Neural progenitor cell (in vitro differentiated cells): ENCODE data around the gene RSBN1L. TPM values are rescaled to one million over a fixed set of nuclear protein-coding genes. Genes with fewer than 3 reads are reported as not detected.
"Not testable (repeated sequence)": the region's sequence is repeated elsewhere in the genome, so short reads cannot be mapped to it uniquely, and the experiment has no call there.

Source experiments
- DNase-seq: peaks from one replicate; pipeline ENCODE4 v3.0.0-alpha.2; 2016; ENCODE audit warnings: low spot score
- H2AFZ ChIP-seq: fragments of 200-600 bp; sonication (generic); replicated peaks from 2 replicates; pipeline ENCODE4 v1.6.1; 2016; ENCODE audit warnings: antibody characterized with exemption
- H3F3A ChIP-seq: fragments of 200-600 bp; sonication (generic); 2 replicates; pipeline ENCODE4 v1.6.1; 2016; ENCODE audit warnings: antibody characterized with exemption, low read depth
- H3K27ac ChIP-seq: fragments of 200-600 bp; sonication (generic); 2 replicates; pipeline ENCODE4 v1.5.1; 2016; ENCODE audit warnings: mild to moderate bottlenecking
- H3K27me3 ChIP-seq: fragments of 200-600 bp; sonication (generic); 2 replicates; pipeline ENCODE4 v1.6.1; 2016; ENCODE audit warnings: mild to moderate bottlenecking, moderate library complexity
- H3K36me3 ChIP-seq: fragments of 200-600 bp; sonication (generic); 2 replicates; pipeline ENCODE4 v1.5.1; 2016
- H3K4me1 ChIP-seq: fragments of 200-600 bp; sonication (generic); 2 replicates; pipeline ENCODE4 v1.6.1; 2016; ENCODE audit warnings: mixed run types
- H3K4me2 ChIP-seq: fragments of 200-600 bp; sonication (generic); 2 replicates; pipeline ENCODE4 v1.6.1; 2016
- H3K4me3 ChIP-seq: fragments of 200-600 bp; sonication (generic); 2 replicates; pipeline ENCODE4 v1.5.1; 2016
- H3K79me2 ChIP-seq: fragments of 200-600 bp; sonication (generic); 2 replicates; pipeline ENCODE4 v1.6.1; 2016; ENCODE audit warnings: low read depth
- H3K9ac ChIP-seq: fragments of 200-600 bp; sonication (generic); 2 replicates; pipeline ENCODE4 v1.6.1; 2016
- H3K9me3 ChIP-seq: fragments of 200-600 bp; sonication (generic); 2 replicates; pipeline ENCODE4 v1.5.1; 2016; ENCODE audit warnings: low read depth
- H4K20me1 ChIP-seq: fragments of 200-600 bp; sonication (generic); 2 replicates; pipeline ENCODE4 v1.6.1; 2016; ENCODE audit warnings: low read depth
- H3K27ac Mint-ChIP-seq: 3 replicates; pipeline ENCODE4 v1.8.0; 2021; ENCODE audit warnings: mixed read lengths
- H3K27me3 Mint-ChIP-seq: 2 replicates; pipeline ENCODE4 v1.8.0; 2022; ENCODE audit warnings: low read depth, mild to moderate bottlenecking, inconsistent platforms, moderate library complexity, mixed read lengths; ENCODE audit not compliant: insufficient read depth
- H3K36me3 Mint-ChIP-seq: 3 replicates; pipeline ENCODE4 v1.8.0; 2021; ENCODE audit warnings: mixed read lengths
- H3K4me1 Mint-ChIP-seq: 3 replicates; pipeline ENCODE4 v1.8.0; 2021; ENCODE audit warnings: mixed read lengths
- H3K4me3 Mint-ChIP-seq: 3 replicates; pipeline ENCODE4 v1.8.0; 2021; ENCODE audit warnings: mild to moderate bottlenecking, moderate library complexity, mixed read lengths
- H3K9me3 Mint-ChIP-seq: 3 replicates; pipeline ENCODE4 v1.8.0; 2020; ENCODE audit warnings: mixed read lengths
- EZH2 ChIP-seq: fragments of 200-600 bp; sonication (generic); IDR thresholded peaks from 2 replicates; pipeline ENCODE4 v1.6.1; 2017; ENCODE audit warnings: antibody characterized with exemption, mild to moderate bottlenecking, moderate library complexity
- EZH2phosphoT487 ChIP-seq: fragments of 200-600 bp; sonication (generic); IDR thresholded peaks from 2 replicates; pipeline ENCODE4 v1.6.1; 2017; ENCODE audit warnings: antibody characterized with exemption
- total RNA-seq: library from RNA; depleted of rRNA; stranded (reverse); fragments of >200 nt; gene quantifications from 2 replicates; pipeline ENCODE4 v1.2.3, GENCODE V29; 2015; ENCODE audit warnings: low replicate concordance
- TF ChIP-seq, protein P1 (sequence below): fragments of 200-600 bp; sonication (generic); IDR thresholded peaks from 2 replicates; pipeline ENCODE4 v1.5.1; 2017; ENCODE audit warnings: antibody characterized with exemption, mild to moderate bottlenecking

RSBN1L gene
- total RNA-seq, 1 donor from 2014 or later = 25.0 TPM

DNA sequence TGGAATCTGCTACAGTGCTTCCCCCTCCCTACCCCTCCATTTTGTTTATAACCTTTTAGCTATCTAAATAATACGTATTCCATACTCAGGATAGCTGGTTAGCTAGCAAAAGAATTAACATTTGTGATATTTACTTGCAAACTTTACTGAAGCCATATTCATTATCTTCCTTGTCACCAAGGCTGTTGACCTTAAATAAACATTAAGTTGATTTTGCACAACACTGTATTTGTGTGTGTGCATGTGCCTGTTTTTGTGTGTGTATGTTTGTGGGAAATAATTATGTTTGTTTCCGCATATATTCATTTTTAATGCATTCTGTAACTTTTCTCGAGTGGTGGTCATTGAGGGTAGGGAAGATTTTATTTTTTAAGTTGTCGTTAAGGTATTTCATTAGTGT is 86.1 kb downstream of the RSBN1L start:
- no peaks in the 10 kb centered on the region for H3K4me1 Mint-ChIP-seq
- peaks cover 8% of the 10 kb centered on the region for H3K9me3 Mint-ChIP-seq
- TF ChIP-seq, protein P1, sequence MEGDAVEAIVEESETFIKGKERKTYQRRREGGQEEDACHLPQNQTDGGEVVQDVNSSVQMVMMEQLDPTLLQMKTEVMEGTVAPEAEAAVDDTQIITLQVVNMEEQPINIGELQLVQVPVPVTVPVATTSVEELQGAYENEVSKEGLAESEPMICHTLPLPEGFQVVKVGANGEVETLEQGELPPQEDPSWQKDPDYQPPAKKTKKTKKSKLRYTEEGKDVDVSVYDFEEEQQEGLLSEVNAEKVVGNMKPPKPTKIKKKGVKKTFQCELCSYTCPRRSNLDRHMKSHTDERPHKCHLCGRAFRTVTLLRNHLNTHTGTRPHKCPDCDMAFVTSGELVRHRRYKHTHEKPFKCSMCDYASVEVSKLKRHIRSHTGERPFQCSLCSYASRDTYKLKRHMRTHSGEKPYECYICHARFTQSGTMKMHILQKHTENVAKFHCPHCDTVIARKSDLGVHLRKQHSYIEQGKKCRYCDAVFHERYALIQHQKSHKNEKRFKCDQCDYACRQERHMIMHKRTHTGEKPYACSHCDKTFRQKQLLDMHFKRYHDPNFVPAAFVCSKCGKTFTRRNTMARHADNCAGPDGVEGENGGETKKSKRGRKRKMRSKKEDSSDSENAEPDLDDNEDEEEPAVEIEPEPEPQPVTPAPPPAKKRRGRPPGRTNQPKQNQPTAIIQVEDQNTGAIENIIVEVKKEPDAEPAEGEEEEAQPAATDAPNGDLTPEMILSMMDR = no peak
- TF ChIP-seq EZH2 (no peak), EZH2phosphoT487 (no peak)
- Histone ChIP-seq H2AFZ (no peak overlapping the region), H3K9me3 (no peaks in the 10 kb centered on the region), H3K4me3 (no peak overlapping the region), H3K4me2 (no peak overlapping the region), H3K9ac (no peak overlapping the region), H3F3A (peaks cover 3% of the 10 kb centered on the region), H3K27ac (no peak overlapping the region), H3K36me3 (peaks cover 17% of the 10 kb centered on the region), H3K4me1 (no peaks in the 10 kb centered on the region), H4K20me1 (no peaks in the 10 kb centered on the region), H3K27me3 (no peaks in the 10 kb centered on the region), H3K79me2 (no peaks in the 10 kb centered on the region)
- H3K27me3 Mint-ChIP-seq = no peaks in the 10 kb centered on the region
- H3K4me3 Mint-ChIP-seq = no peak overlapping the region
- peaks cover 28% of the 10 kb centered on the region for H3K36me3 Mint-ChIP-seq
- DNase-seq = no peak
- no peak overlapping the region for H3K27ac Mint-ChIP-seq

DNA sequence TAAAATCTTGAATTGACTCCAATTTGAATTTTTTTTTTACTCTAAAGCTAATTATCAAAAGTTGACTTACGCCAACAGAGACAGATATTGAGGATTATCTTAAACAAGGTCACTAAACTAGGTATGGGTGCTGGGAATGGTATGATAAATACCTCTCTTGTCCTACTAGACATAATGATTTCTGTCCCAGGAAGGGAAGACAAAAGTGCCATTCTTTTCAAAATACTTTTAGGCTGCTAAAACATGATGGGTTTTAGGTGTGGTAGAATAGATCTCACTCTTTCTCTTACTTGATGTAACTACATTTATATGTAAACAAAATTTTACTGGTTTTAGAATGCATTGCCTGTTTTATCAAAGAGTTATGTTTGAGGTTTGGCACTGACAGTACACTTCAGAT is 86.9 kb downstream of the RSBN1L start:
- Histone ChIP-seq H3K4me3 (no peak overlapping the region), H3K4me1 (no peaks in the 10 kb centered on the region), H3F3A (peaks cover 3% of the 10 kb centered on the region), H3K4me2 (no peak overlapping the region), H2AFZ (no peak overlapping the region), H3K27me3 (no peaks in the 10 kb centered on the region), H3K9me3 (no peaks in the 10 kb centered on the region), H3K79me2 (no peaks in the 10 kb centered on the region), H4K20me1 (no peaks in the 10 kb centered on the region), H3K9ac (no peak overlapping the region), H3K36me3 (peaks cover 10% of the 10 kb centered on the region), H3K27ac (peak overlapping the region; percentile 20)
- no peaks in the 10 kb centered on the region for H3K4me1 Mint-ChIP-seq
- TF ChIP-seq, protein P1 = no peak
- TF ChIP-seq EZH2phosphoT487 (no peak), EZH2 (no peak)
- peaks cover 8% of the 10 kb centered on the region for H3K9me3 Mint-ChIP-seq
- H3K36me3 Mint-ChIP-seq = peaks cover 28% of the 10 kb centered on the region
- no peak overlapping the region for H3K4me3 Mint-ChIP-seq
- no peaks in the 10 kb centered on the region for H3K27me3 Mint-ChIP-seq
- DNase-seq = no peak
- no peak overlapping the region for H3K27ac Mint-ChIP-seq

DNA sequence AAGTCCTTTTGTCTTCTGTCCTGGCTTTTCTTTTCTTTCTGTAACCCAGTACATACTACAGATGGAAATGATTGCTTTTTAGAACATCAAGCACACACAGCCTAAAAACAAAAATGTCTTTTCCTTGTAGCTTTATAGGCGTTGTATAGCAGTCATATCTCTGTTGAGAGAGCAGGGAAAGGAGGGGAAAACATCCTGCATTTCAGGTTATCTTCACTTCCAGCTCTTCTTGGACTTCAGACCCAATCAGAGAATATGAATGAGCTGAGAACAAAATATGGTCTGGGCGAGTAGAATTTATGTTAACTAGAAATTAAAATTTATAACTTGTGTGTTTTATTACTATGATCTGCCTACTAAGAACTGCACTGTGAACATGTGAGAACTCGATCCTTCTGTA is 87.3 kb downstream of the RSBN1L start:
- Mint-ChIP-seq H3K36me3 (peaks cover 30% of the 10 kb centered on the region), H3K27me3 (no peaks in the 10 kb centered on the region), H3K4me3 (no peak overlapping the region), H3K4me1 (no peaks in the 10 kb centered on the region), H3K9me3 (peaks cover 8% of the 10 kb centered on the region), H3K27ac (no peak overlapping the region)
- no peaks in the 10 kb centered on the region for H3K9me3 ChIP-seq
- no peak overlapping the region for H3K4me2 ChIP-seq
- TF ChIP-seq EZH2phosphoT487 = no peak
- TF ChIP-seq, protein P1 = no peak
- TF ChIP-seq EZH2 = no peak
- H3K4me3 ChIP-seq = no peak overlapping the region
- H3K36me3 ChIP-seq = peaks cover 6% of the 10 kb centered on the region
- H3K27ac ChIP-seq = peak overlapping the region; percentile 20
- H2AFZ ChIP-seq = no peak overlapping the region
- no peaks in the 10 kb centered on the region for H3K79me2 ChIP-seq
- H3K9ac ChIP-seq = no peak overlapping the region
- DNase-seq = no peak
- no peaks in the 10 kb centered on the region for H3K27me3 ChIP-seq
- H3K4me1 ChIP-seq = no peaks in the 10 kb centered on the region
- H3F3A ChIP-seq = peaks cover 3% of the 10 kb centered on the region
- no peaks in the 10 kb centered on the region for H4K20me1 ChIP-seq

DNA sequence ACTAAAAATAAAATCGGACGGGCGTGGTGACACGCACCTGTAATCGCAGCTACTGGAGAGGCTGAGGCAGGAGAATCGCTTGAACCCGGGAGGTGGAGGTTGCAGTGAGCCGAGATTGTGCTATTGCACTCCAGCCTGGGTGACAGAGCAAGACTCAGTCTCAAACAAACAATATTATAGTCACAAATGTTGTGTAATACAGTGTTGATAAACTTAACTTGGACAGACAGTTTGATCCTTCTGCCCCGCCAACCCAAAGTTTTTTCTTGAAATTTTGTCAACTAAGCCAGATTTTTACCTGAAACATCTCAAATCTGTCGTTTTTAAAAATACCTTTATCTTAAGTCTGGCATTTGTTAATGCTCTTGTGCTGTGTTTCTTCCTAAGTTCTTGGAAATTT is 88.2 kb downstream of the RSBN1L start:
- H3K9me3 Mint-ChIP-seq, H3K79me2 ChIP-seq, H3K27ac ChIP-seq, H3K9me3 ChIP-seq, H3K4me3 ChIP-seq, H3K4me1 Mint-ChIP-seq, H3K27ac Mint-ChIP-seq, H3K4me3 Mint-ChIP-seq, H3K36me3 ChIP-seq, H3K4me2 ChIP-seq, H3K4me1 ChIP-seq, H3K9ac ChIP-seq, DNase-seq, H3K27me3 ChIP-seq, H2AFZ ChIP-seq, H3F3A ChIP-seq, H3K27me3 Mint-ChIP-seq, H4K20me1 ChIP-seq: not testable (repeated sequence)
- H3K36me3 Mint-ChIP-seq = peaks cover 32% of the 10 kb centered on the region
